Gastroesophageal sphincter (tissue), 4 donors: ENCODE data around the gene ARID1A. TPM values are rescaled to one million over a fixed set of nuclear protein-coding genes. Genes with fewer than 3 reads are reported as not detected.
"Not testable (repeated sequence)": the region's sequence is repeated elsewhere in the genome, so short reads cannot be mapped to it uniquely, and the experiment has no call there.

Experiments used
- ATAC-seq: fragments of 150-250 bp; one replicate; pipeline ENCODE4 v1.9.1; 2016; ENCODE audit warnings: mild to moderate bottlenecking, moderate library complexity
- H3K27ac ChIP-seq, 4 donors: fragments of 200-600 bp; sonication (generic) in 3 of 4; 1 replicate in 3 of 4; 2 replicates in 1 of 4; pipeline ENCODE4 v1.5.1; 2016 to 2019
- H3K27me3 ChIP-seq: fragments of 200-600 bp; sonication (generic); one replicate; pipeline ENCODE4 v1.5.1; 2019
- H3K36me3 ChIP-seq, 2 donors: fragments of 200-600 bp; sonication (generic); one replicate each; pipeline ENCODE4 v1.5.1; 2019; ENCODE audit warnings: control low read depth in 1 of 2
- H3K4me1 ChIP-seq, 3 donors: fragments of 200-600 bp; sonication (generic); 1 replicate in 2 of 3; 2 replicates in 1 of 3; pipeline ENCODE4 v1.5.1; 2016 to 2019; ENCODE audit warnings: control low read depth in 2 of 3
- H3K4me3 ChIP-seq, 2 donors: fragments of 200-600 bp; sonication (generic); one replicate each; pipeline ENCODE4 v1.5.1; 2019; ENCODE audit warnings: mild to moderate bottlenecking in 1 of 2, moderate library complexity in 1 of 2
- H3K9me3 ChIP-seq, 3 donors: fragments of 200-600 bp; sonication (generic); one replicate each; pipeline ENCODE4 v1.5.1; 2017 to 2019; ENCODE audit warnings: control low read depth in 2 of 3
- CTCF ChIP-seq, 4 experiments: fragments of 200-600 bp in 2 of 4; fragments of 450-650 bp in 2 of 4; sonication (generic) in 1 of 4; IDR thresholded peaks; one replicate each; pipeline ENCODE4 v1.5.1; 2017 to 2019; ENCODE audit warnings: antibody characterized with exemption in 4 of 4, mild to moderate bottlenecking in 2 of 4, moderate library complexity in 2 of 4
- EP300 ChIP-seq: sonication (generic); formaldehyde crosslinking; IDR thresholded peaks from one replicate; pipeline ENCODE4 v1.6.1; 2017; ENCODE audit warnings: antibody characterized with exemption, mild to moderate bottlenecking
- POLR2A ChIP-seq, 2 donors: fragments of 450-650 bp; IDR thresholded peaks; one replicate each; pipeline ENCODE4 v1.6.1; 2017; ENCODE audit warnings: antibody characterized with exemption in 2 of 2, mild to moderate bottlenecking in 2 of 2, moderate library complexity in 1 of 2
- POLR2AphosphoS5 ChIP-seq: sonication (generic); formaldehyde crosslinking; IDR thresholded peaks from one replicate; pipeline ENCODE4 v1.6.1; 2017; ENCODE audit warnings: antibody characterized with exemption
- WGBS, 2 donors: methylation state at CpG; one replicate each; pipeline ENCODE4 v1.1.5; 2018; ENCODE audit warnings: low coverage in 1 of 2; 5-methylcytosine and 5-hydroxymethylcytosine counted together
- total RNA-seq, 4 donors: library from RNA; depleted of rRNA; stranded (reverse); fragments of >200 nt; gene quantifications; one replicate each; pipeline ENCODE4 v1.1.0, GENCODE V29; 2016

The ARID1A gene
- total RNA-seq, 4 donors from 2014 or later, result 28.2 to 64.2 (median 42.6) TPM

GRCh38 chr1:26704629-26705028, 8.8 kb downstream of the ARID1A start:
- Histone ChIP-seq H3K36me3 (peaks cover 0 to 6% of the 10 kb centered on the region in 2 donors), H3K27ac (peak overlapping the region in 3 of 4 donors; percentile 39 to 70 (median 62)), H3K4me3 (no peak overlapping the region), H3K9me3 (no peaks in the 10 kb centered on the region), H3K4me1 (peaks cover 48 to 97% (median 61%) of the 10 kb centered on the region in 3 donors), H3K27me3 (no peaks in the 10 kb centered on the region)
- TF ChIP-seq POLR2AphosphoS5 (no peak), EP300 (no peak), POLR2A (IDR thresholded peaks at IDR 0.05) (no peak), CTCF (IDR thresholded peaks at IDR 0.05) (no peak)
- ATAC-seq, result peak; percentile 59
- WGBS, 2 donors, result 68% methylated on average over 3 to 5 of the region's 5 CpGs

- Histone ChIP-seq H3K27ac (peak overlapping the region in 3 of 4 donors; percentile 62 to 73 (median 70)), H3K4me1 (peaks cover 48 to 91% (median 61%) of the 10 kb centered on the region in 3 donors)
- H3K27me3 ChIP-seq, ATAC-seq, H3K36me3 ChIP-seq, H3K4me3 ChIP-seq, H3K9me3 ChIP-seq: not testable (repeated sequence)
- WGBS, 2 donors, result 67 to 90% methylated on average over 1 to 4 of the region's 4 CpGs
Observed at GRCh38 chr1:26705227-26705626, 9.4 kb downstream of the ARID1A start.

- ATAC-seq, result peak; percentile 58
- peaks cover 46 to 86% (median 58%) of the 10 kb centered on the region in 3 donors for H3K4me1 ChIP-seq
Observed at GRCh38 chr1:26705788-26706311, 10.0 kb downstream of the ARID1A start.

GRCh38 chr1:26706315-26706714, 10.5 kb downstream of the ARID1A start:
- 0 to 3% methylated on average over 5 of the region's 5 CpGs for WGBS, 2 donors
- Histone ChIP-seq H3K36me3 (peaks cover 0 to 7% of the 10 kb centered on the region in 2 donors), H3K4me3 (peak overlapping the region in 1 of 2 donors; percentile 6), H3K9me3 (no peaks in the 10 kb centered on the region), H3K27ac (peak overlapping the region; percentile 52 to 73 (median 66)), H3K4me1 (peaks cover 42 to 86% (median 57%) of the 10 kb centered on the region in 3 donors), H3K27me3 (no peaks in the 10 kb centered on the region)
- ATAC-seq, result no peak
- TF ChIP-seq POLR2A (IDR thresholded peaks at IDR 0.05) (no peak), POLR2AphosphoS5 (peak; percentile 49)

More at GRCh38 chr1:26705788-26706311, 10.0 kb downstream of the ARID1A start:
- peak; percentile 44 for TF ChIP-seq POLR2AphosphoS5
- no peak for TF ChIP-seq EP300
- WGBS, 2 donors, result 38 to 50% methylated on average over 1 of the region's 1 CpG
- Histone ChIP-seq H3K9me3 (no peaks in the 10 kb centered on the region), H3K27ac (peak overlapping the region; percentile 52 to 73 (median 66)), H3K4me3 (no peak overlapping the region), H3K36me3 (peaks cover 0 to 7% of the 10 kb centered on the region in 2 donors), H3K27me3 (no peaks in the 10 kb centered on the region)

DNA sequence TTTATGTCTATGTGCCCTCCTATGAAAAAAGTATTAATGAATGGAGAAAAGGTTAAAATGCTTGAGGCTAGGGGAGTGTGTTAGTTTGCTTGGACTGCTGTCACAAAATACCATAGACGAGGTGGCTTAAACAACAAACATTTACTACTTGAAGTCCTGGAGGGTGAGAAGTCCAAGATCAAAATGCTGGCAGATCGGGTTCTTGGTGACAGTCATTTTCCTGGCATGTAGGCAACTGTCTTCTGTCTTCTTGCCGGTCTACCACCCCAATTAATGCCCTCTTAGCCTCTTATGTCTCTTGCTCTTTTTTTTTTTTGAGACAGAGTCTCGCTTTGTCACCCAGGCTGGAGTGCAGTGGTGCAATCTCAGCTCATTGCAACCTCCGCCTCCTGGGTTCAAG, 15.0 kb downstream of the ARID1A start:
- peaks cover 0 to 7% of the 10 kb centered on the region in 2 donors for H3K36me3 ChIP-seq
- H3K9me3 ChIP-seq, result no peaks in the 10 kb centered on the region
- no peak overlapping the region for H3K4me3 ChIP-seq
- H3K4me1 ChIP-seq, result peaks cover 8 to 85% (median 34%) of the 10 kb centered on the region in 3 donors
- 79 to 80% methylated on average over 5 of the region's 5 CpGs for WGBS, 2 donors
- TF ChIP-seq CTCF (IDR thresholded peaks at IDR 0.05) (no peak), EP300 (no peak), POLR2AphosphoS5 (no peak), POLR2A (IDR thresholded peaks at IDR 0.05) (no peak)
- no peaks in the 10 kb centered on the region for H3K27me3 ChIP-seq
- ATAC-seq, result no peak
- no peak overlapping the region for H3K27ac ChIP-seq

- Histone ChIP-seq H3K4me1 (peaks cover 3 to 85% (median 30%) of the 10 kb centered on the region in 3 donors), H3K27me3 (no peaks in the 10 kb centered on the region), H3K36me3 (peaks cover 0 to 7% of the 10 kb centered on the region in 2 donors), H3K27ac (no peak overlapping the region), H3K9me3 (no peaks in the 10 kb centered on the region), H3K4me3 (no peak overlapping the region)
- 93 to 94% methylated on average over 3 to 5 of the region's 5 CpGs for WGBS, 2 donors
- TF ChIP-seq POLR2A (IDR thresholded peaks at IDR 0.05) (no peak), POLR2AphosphoS5 (no peak), EP300 (no peak), CTCF (IDR thresholded peaks at IDR 0.05) (no peak)
- ATAC-seq, result no peak
Observed at GRCh38 chr1:26711777-26712176, 16.0 kb downstream of the ARID1A start.
